GM12878 (cell line): Measurements from ENCODE around the gene ACSS1. TPM values are rescaled to one million over a fixed set of nuclear protein-coding genes. Genes with fewer than 3 reads are reported as not detected.

Experiments used
- ATAC-seq: fragments of 200-7000 bp; cut with Tn5 transposase; 3 replicates; pipeline ENCODE4 v1.9.1; 2020; ENCODE audit warnings: mild to moderate bottlenecking, moderate library complexity
- BruUV-seq: library from RNA; stranded (reverse); fragments of 400-500 nt; replicated peaks from 2 replicates; lab custom pipeline; 2021; lab: Mats Ljungman, UMichigan
- CTCF ChIA-PET: fragments of 300-600 bp; sonication (Branson Sonifier 250); formaldehyde crosslinking; extraction: SDS; loops from one replicate; lab custom pipeline; 2021; ENCODE audit warnings: inconsistent platforms; lab: Yijun Ruan, JAX
- POLR2A ChIA-PET: fragments of 350-600 bp; formaldehyde crosslinking; extraction: SDS; loops from one replicate; lab custom pipeline; 2021; ENCODE audit warnings: inconsistent platforms; lab: Charles Lee
- RAD21 ChIA-PET: fragments of 300-600 bp; sonication (Branson Sonifier 250); formaldehyde crosslinking; loops from one replicate; lab custom pipeline; 2023; ENCODE audit warnings: antibody characterized with exemption; ENCODE audit not compliant: unreplicated experiment; lab: Charles Lee
- SMC1A ChIA-PET: fragments of 300-600 bp; sonication (Branson Sonifier 250); formaldehyde crosslinking; loops from one replicate; lab custom pipeline; 2023; ENCODE audit not compliant: unreplicated experiment, uncharacterized antibody; lab: Charles Lee
- DNase-seq: peaks from one replicate; pipeline ENCODE4 v3.0.0-alpha.2; 2011; ENCODE audit warnings: low read depth, low spot score
- FAIRE-seq: peaks from 3 replicates; lab custom pipeline; 2011; peaks lifted over from hg19 to GRCh38; lab: Jason Lieb, UNC
- H2AFZ ChIP-seq: 2 replicates; pipeline ENCODE4 v1.6.0; 2011; ENCODE audit warnings: low read depth, low read length, control low read depth; ENCODE audit not compliant: control insufficient read depth
- H3K27ac ChIP-seq: 2 replicates; pipeline ENCODE4 v1.5.1; 2011; ENCODE audit warnings: control low read depth; ENCODE audit not compliant: control insufficient read depth, insufficient read depth
- H3K27me3 ChIP-seq, 2 experiments: replicated peaks in 1 of 2; 2 replicates each; pipeline versions ENCODE4 v1.6.0 to v1.6.1; 2011; ENCODE audit warnings: low read length in 1 of 2; ENCODE audit not compliant: control insufficient read depth in 2 of 2, insufficient read depth in 2 of 2
- H3K36me3 ChIP-seq, 2 experiments: 2 replicates each; pipeline ENCODE4 v1.5.1; 2011; ENCODE audit warnings: low read length in 1 of 2; ENCODE audit not compliant: control insufficient read depth in 2 of 2, insufficient read depth in 2 of 2
- H3K4me1 ChIP-seq: 2 replicates; pipeline ENCODE4 v1.6.1; 2011; ENCODE audit warnings: mild to moderate bottlenecking, low read length, moderate library complexity, mixed read lengths; ENCODE audit not compliant: control insufficient read depth, insufficient read depth
- H3K4me2 ChIP-seq: 2 replicates; pipeline ENCODE4 v1.6.0; 2011; ENCODE audit warnings: control low read depth; ENCODE audit not compliant: control insufficient read depth, insufficient read depth
- H3K4me3 ChIP-seq: fragments of 200-600 bp; sonication (generic); 2 replicates; pipeline ENCODE4 v1.5.1; 2016
- H3K79me2 ChIP-seq: 2 replicates; pipeline ENCODE4 v1.6.0; 2011; ENCODE audit warnings: low read length; ENCODE audit not compliant: control insufficient read depth, insufficient read depth
- H3K9ac ChIP-seq: 2 replicates; pipeline ENCODE4 v1.8.0; 2011; ENCODE audit warnings: low read length, control low read depth, mixed read lengths; ENCODE audit not compliant: control insufficient read depth, insufficient read depth
- H3K9me3 ChIP-seq: replicated peaks from 3 replicates; pipeline ENCODE4 v1.5.1; 2011; ENCODE audit warnings: mild to moderate bottlenecking, low read length; ENCODE audit not compliant: control insufficient read depth, insufficient read depth
- H4K20me1 ChIP-seq: 2 replicates; pipeline ENCODE4 v1.6.0; 2011; ENCODE audit not compliant: control insufficient read depth, insufficient read depth
- BMI1 ChIP-seq: fragments of 450-650 bp; IDR thresholded peaks from 2 replicates; pipeline ENCODE4 v1.6.1; 2016; ENCODE audit warnings: mild to moderate bottlenecking, moderate library complexity, borderline replicate concordance
- CHD2 ChIP-seq: IDR thresholded peaks from 2 replicates; pipeline ENCODE4 v1.6.1; 2011; ENCODE audit warnings: low read depth, low read length, improper control_type of control experiment, borderline replicate concordance
- EED ChIP-seq: sonication (generic); IDR thresholded peaks from 2 replicates; pipeline ENCODE4 v1.6.1; 2016; ENCODE audit warnings: antibody characterized with exemption, low read depth
- EGR1 ChIP-seq, 2 experiments: IDR thresholded peaks; 1 replicate in 1 of 2; 2 replicates in 1 of 2; pipeline ENCODE4 v1.6.1; 2011 to 2012; ENCODE audit warnings: low read depth in 2 of 2, low read length in 2 of 2, borderline replicate concordance in 1 of 2, mild to moderate bottlenecking in 1 of 2, moderate library complexity in 1 of 2
- FOS ChIP-seq: IDR thresholded peaks from 3 replicates; pipeline ENCODE4 v1.6.1; 2011; ENCODE audit warnings: borderline replicate concordance; ENCODE audit not compliant: insufficient read length; ENCODE audit errors: extremely low read depth
- IKZF2 ChIP-seq, 2 experiments: fragments of 450-650 bp; IDR thresholded peaks; 2 replicates each; pipeline ENCODE4 v1.6.1; 2017; ENCODE audit warnings: mild to moderate bottlenecking in 2 of 2, moderate library complexity in 2 of 2
- MLLT1 ChIP-seq: fragments of 450-650 bp; IDR thresholded peaks from 2 replicates; pipeline ENCODE4 v1.6.1; 2016; ENCODE audit warnings: mild to moderate bottlenecking
- NFYB ChIP-seq: IDR thresholded peaks from 2 replicates; pipeline ENCODE4 v1.6.1; 2011; ENCODE audit warnings: low read depth, mild to moderate bottlenecking, low read length, improper control_type of control experiment, moderate library complexity; ENCODE audit not compliant: insufficient read depth
- RCOR1 ChIP-seq: conservative IDR thresholded peaks from 2 replicates; pipeline ENCODE4 v1.6.1; 2012; ENCODE audit warnings: low read depth, low read length, improper control_type of control experiment
- RELB ChIP-seq: fragments of 450-650 bp; IDR thresholded peaks from 2 replicates; pipeline ENCODE4 v1.6.1; 2017; ENCODE audit warnings: low read depth, mild to moderate bottlenecking, moderate library complexity
- SMAD5 ChIP-seq: IDR thresholded peaks from 2 replicates; pipeline ENCODE4 v1.6.1; 2016; ENCODE audit warnings: antibody characterized with exemption, low read depth
- SMC3 ChIP-seq: IDR thresholded peaks from 2 replicates; pipeline ENCODE4 v1.6.1; 2011; ENCODE audit warnings: low read length, improper control_type of control experiment, borderline replicate concordance
- SPI1 ChIP-seq: IDR thresholded peaks from 2 replicates; pipeline ENCODE4 v1.6.1; 2011; ENCODE audit warnings: low read depth, mild to moderate bottlenecking, low read length, moderate library complexity, borderline replicate concordance; ENCODE audit not compliant: insufficient read depth
- ZBTB4 ChIP-seq: fragments of 450-650 bp; formaldehyde crosslinking; IDR thresholded peaks from 2 replicates; pipeline ENCODE4 v1.4.0; 2022; ENCODE audit warnings: mild to moderate bottlenecking, moderate library complexity
- ZNF622 ChIP-seq: fragments of 450-650 bp; IDR thresholded peaks from 2 replicates; pipeline ENCODE4 v1.6.1; 2017; ENCODE audit warnings: mild to moderate bottlenecking, inconsistent platforms
- ZZZ3 ChIP-seq: IDR thresholded peaks from 2 replicates; pipeline ENCODE4 v1.6.1; 2011; ENCODE audit warnings: low read depth; ENCODE audit not compliant: control insufficient read depth, insufficient read length
- WGBS: methylation state at CpG from one replicate; pipeline ENCODE4 v1.1.6; 2016; ENCODE audit warnings: low lambda C conversion rate; ENCODE audit not compliant: insufficient replicate concordance, insufficient coverage; ENCODE audit errors: missing lambda C conversion rate; 5-methylcytosine and 5-hydroxymethylcytosine counted together
- in situ Hi-C: fragments of 300-500 bp; cut with MboI; formaldehyde crosslinking; loops from 9 replicates; pipeline ENCODE4 v1.14.3; 2018; ENCODE audit warnings: mixed read lengths
- intact Hi-C: fragments of 100-400 bp; cut with micrococcal nuclease; formaldehyde crosslinking; loops from one replicate; pipeline ENCODE4 v1.14.2; 2022; ENCODE audit not compliant: unreplicated experiment
- polyA plus RNA-seq, 11 experiments: library from polyadenylated mRNA; depleted of rRNA in 4 of 11; unstranded in 6 of 11; stranded (reverse) in 5 of 11; fragments of >200 nt; fragmentation: Nextera tagmentation in 4 of 11; fragmentation: Illumina TruSeq in 1 of 11; extraction: Ambion mirVana in 4 of 11; extraction: Trizol in 1 of 11; gene quantifications; 1 replicate in 1 of 11; 2 replicates in 10 of 11; pipeline versions ENCODE4 v1.2.1 to v1.2.3, GENCODE V29; 2011 to 2016; ENCODE audit warnings: inconsistent platforms in 2 of 11, missing spikeins in 2 of 11, low read depth in 1 of 11
- total RNA-seq, 4 experiments: library from RNA; depleted of rRNA in 3 of 4; stranded (reverse); fragments of >200 nt in 3 of 4; fragmentation: Illumina TruSeq in 1 of 4; extraction: Trizol in 1 of 4; gene quantifications; 2 replicates each; pipeline versions ENCODE4 v1.2.1 to v1.2.3, GENCODE V29; 2013 to 2021

The ACSS1 gene
- total and polyA plus RNA-seq, 10 of the 15 experiments (the other 5 are each of a cell fraction or from before 2014, with no cell fraction given): 1.3 to 44.9 (median 31.1) TPM

GRCh38 chr20:25031241-25031640 lies 26.7 kb downstream of the ACSS1 start:
- H3K9me3 ChIP-seq: no peaks in the 10 kb centered on the region
- SMC1A ChIA-PET: interaction anchor here (1.1 kb wide), 1 partner anchor 37 kb away, joined by 3 read pairs; no protein-coding TSS in a partner anchor
- H3K4me3 ChIP-seq: no peak overlapping the region
- POLR2A ChIA-PET: no interaction called here
- WGBS: 100% methylated on average over 3 of the region's 3 CpGs
- CTCF ChIA-PET: no interaction called here
- H3K27ac ChIP-seq: no peak overlapping the region
- in situ Hi-C loops: no loop called here
- peaks cover 8% of the 10 kb centered on the region for H3K4me1 ChIP-seq
- H3K27me3 ChIP-seq: no peaks in the 10 kb centered on the region
- no peak overlapping the region for H2AFZ ChIP-seq
- TF ChIP-seq SPI1 (no peak), RCOR1 (no peak), RELB (no peak), IKZF2 (IDR thresholded peaks at IDR 0.05) (no peak), FOS (no peak), SMC3 (no peak), BMI1 (no peak), NFYB (no peak), ZNF622 (no peak), ZBTB4 (CRISPR knock-in tag) (no peak), EED (no peak), SMAD5 (no peak), ZZZ3 (no peak), CHD2 (no peak), MLLT1 (no peak), EGR1 (IDR thresholded peaks at IDR 0.05; ENCODE audit: borderline replicate concordance in 1 of 2, low read depth in 2 of 2, low read length in 2 of 2) (no peak)
- TF ChIP-seq, all 136 proteins: peak for 0
- no peak for DNase-seq
- Histone ChIP-seq H3K4me2 (no peak overlapping the region), H3K36me3 (peaks cover 0 to 6% of the 10 kb centered on the region in 2 experiments; a peak in 2 of 4 replicates), H3K79me2 (peaks cover 2% of the 10 kb centered on the region), H3K9ac (no peak overlapping the region), H4K20me1 (no peaks in the 10 kb centered on the region)
- intact Hi-C loops: no loop called here
- ATAC-seq: no peak
- RAD21 ChIA-PET: no interaction called here
- BruUV-seq: no TSS peak
- no peak for FAIRE-seq
